HepG2 (cell line): Measurements from ENCODE around the gene AREL1. TPM values are rescaled to one million over a fixed set of nuclear protein-coding genes. Genes with fewer than 3 reads are reported as not detected.

Experiments
- ATF1 ChIP-seq: IDR thresholded peaks from 2 replicates; pipeline ENCODE4 v1.6.1; 2016; ENCODE audit warnings: mild to moderate bottlenecking, control low read depth
- ATF2 ChIP-seq: sonication (generic); formaldehyde crosslinking; IDR thresholded peaks from 2 replicates; pipeline ENCODE4 v1.4.0; 2020; ENCODE audit warnings: missing genetic modification reagents
- BRF2 ChIP-seq: sonication (generic); formaldehyde crosslinking; IDR thresholded peaks from 2 replicates; pipeline ENCODE4 v1.8.1; 2022; ENCODE audit warnings: mild to moderate bottlenecking, missing genetic modification reagents
- ETV5 ChIP-seq: IDR thresholded peaks from 2 replicates; pipeline ENCODE4 v1.6.1; 2018; ENCODE audit warnings: missing biosample characterization, missing genetic modification reagents, inconsistent platforms, borderline replicate concordance
- FOXO1 ChIP-seq: sonication (generic); formaldehyde crosslinking; IDR thresholded peaks from 2 replicates; pipeline ENCODE4 v1.4.0; 2020; ENCODE audit warnings: missing genetic modification reagents
- JDP2 ChIP-seq: sonication (generic); formaldehyde crosslinking; IDR thresholded peaks from 2 replicates; pipeline ENCODE4 v1.8.1; 2022; ENCODE audit warnings: missing genetic modification reagents, borderline replicate concordance
- KLF13 ChIP-seq: sonication (generic); formaldehyde crosslinking; IDR thresholded peaks from 2 replicates; pipeline ENCODE4 v1.4.0; 2020; ENCODE audit warnings: mild to moderate bottlenecking, missing genetic modification reagents
- MXI1 ChIP-seq: IDR thresholded peaks from 3 replicates; pipeline ENCODE4 v1.6.1; 2012; ENCODE audit warnings: low read depth, low read length, inconsistent platforms, borderline replicate concordance
- SNRNP70 ChIP-seq: fragments of 200-400 bp; formaldehyde crosslinking; IDR thresholded peaks from 2 replicates; pipeline ENCODE4 v1.6.1; 2017; ENCODE audit warnings: mild to moderate bottlenecking, low read depth, low read length, moderate library complexity
- STAT6 ChIP-seq: sonication (generic); formaldehyde crosslinking; IDR thresholded peaks from 2 replicates; pipeline ENCODE4 v1.4.0; 2020; ENCODE audit warnings: missing genetic modification reagents, mild to moderate bottlenecking, borderline replicate concordance
- ZBTB1 ChIP-seq: sonication (generic); formaldehyde crosslinking; IDR thresholded peaks from 2 replicates; pipeline ENCODE4 v1.4.0; 2020; ENCODE audit warnings: missing genetic modification reagents, borderline replicate concordance
- ZBTB25 ChIP-seq: IDR thresholded peaks from 2 replicates; pipeline ENCODE4 v1.6.1; 2018; ENCODE audit warnings: missing genetic modification reagents
- ZBTB37 ChIP-seq: sonication (generic); formaldehyde crosslinking; IDR thresholded peaks from 2 replicates; pipeline ENCODE4 v1.4.0; 2020; ENCODE audit warnings: mild to moderate bottlenecking, missing genetic modification reagents
- ZFP37 ChIP-seq: sonication (generic); formaldehyde crosslinking; IDR thresholded peaks from 2 replicates; pipeline ENCODE4 v1.4.0; 2020; ENCODE audit warnings: missing genetic modification reagents, borderline replicate concordance
- ZNF275 ChIP-seq: sonication (generic); formaldehyde crosslinking; IDR thresholded peaks from 2 replicates; pipeline ENCODE4 v1.8.0; 2022; ENCODE audit warnings: missing genetic modification reagents, mild to moderate bottlenecking, inconsistent platforms, borderline replicate concordance
- ZNF276 ChIP-seq: sonication (generic); formaldehyde crosslinking; IDR thresholded peaks from 2 replicates; pipeline ENCODE4 v1.4.0; 2020; ENCODE audit warnings: mild to moderate bottlenecking, low read depth, missing genetic modification reagents
- polyA plus RNA-seq, 8 experiments: library from polyadenylated mRNA; depleted of rRNA in 3 of 8; stranded (reverse) in 7 of 8; unstranded in 1 of 8; fragments of >200 nt; fragmentation: Illumina TruSeq in 4 of 8; extraction: Trizol in 4 of 8; gene quantifications; 2 replicates each; pipeline versions ENCODE4 v1.2.1 to v1.2.3, GENCODE V29; 2011 to 2016; ENCODE audit warnings: low read depth in 4 of 8, missing spikeins in 1 of 8, mixed read lengths in 1 of 8; ENCODE audit not compliant: insufficient read depth in 1 of 8
- total RNA-seq, 5 experiments: library from RNA; depleted of rRNA; stranded (reverse); fragments of >200 nt; fragmentation: Illumina TruSeq; extraction: Trizol; gene quantifications; 2 replicates each; pipeline ENCODE4 v1.2.3, GENCODE V29; 2016; ENCODE audit warnings: low read depth in 1 of 5

AREL1 gene
- total and polyA plus RNA-seq, 2 of the 13 experiments (the other 11 are each of a cell fraction or from before 2014, with no cell fraction given): 21.3 to 25.4 TPM

GRCh38 chr14:74618078-74618952 lies 94.6 kb downstream of the AREL1 start (continued):
- TF ChIP-seq ATF2 (CRISPR knock-in tag) (no peak), ZBTB1 (CRISPR knock-in tag) (no peak), MXI1 (0 out of 3 replicates have a peak, but pooled peaks have one; percentile 22), BRF2 (no peak), ZNF276 (0 out of 2 replicates have a peak, but pooled peaks have one; percentile 5), ZBTB25 (CRISPR knock-in tag) (no peak; the same call in 1 of the 2 replicates), SNRNP70 (no peak), FOXO1 (CRISPR knock-in tag) (peak; percentile 44; the same call in 1 of the 2 replicates), ZBTB37 (CRISPR knock-in tag) (no peak), KLF13 (CRISPR knock-in tag) (no peak), STAT6 (CRISPR knock-in tag) (0 out of 2 replicates have a peak, but pooled peaks have one; percentile 34), ZNF275 (CRISPR knock-in tag) (no peak), ATF1 (no peak), ETV5 (CRISPR knock-in tag) (peak; percentile 18; the same call in 1 of the 2 replicates), ZFP37 (CRISPR knock-in tag) (no peak), JDP2 (CRISPR knock-in tag) (no peak)
